HG02981 (cell line): Measurements from ENCODE around the gene OR7G2.

Experiments used
- ATAC-seq: cut with Tn5 transposase; IDR thresholded peaks from one replicate; pipeline ENCODE4 v1.9.1; 2021; ENCODE audit warnings: mild to moderate bottlenecking, moderate library complexity; ENCODE audit not compliant: unreplicated experiment

The OR7G2 gene

DNA sequence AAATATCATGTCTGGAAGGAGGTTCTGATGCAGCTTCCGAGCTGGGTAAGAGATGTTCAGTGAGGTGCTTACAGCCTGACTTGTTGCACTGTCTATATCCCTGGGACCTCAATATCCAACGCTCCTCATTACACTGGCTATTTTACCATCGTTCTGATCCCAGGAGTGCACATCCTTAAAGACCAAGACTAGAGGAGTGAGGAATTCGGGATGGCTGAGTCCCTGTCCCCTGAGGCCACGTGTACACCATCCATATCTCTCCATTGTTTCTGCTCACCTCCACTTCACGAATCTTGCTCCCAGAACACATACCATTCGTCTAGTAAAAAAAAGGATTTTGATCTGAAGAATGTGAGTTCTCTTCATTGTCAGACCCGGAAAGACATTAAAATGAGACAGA, at the start of gene OR7G2:
OR7G2 (minus strand) TSS at position 101 of the 400 bp plus-strand sequence. CDS start 4,232 bp downstream, outside the sequence.
- ATAC-seq = no peak

DNA sequence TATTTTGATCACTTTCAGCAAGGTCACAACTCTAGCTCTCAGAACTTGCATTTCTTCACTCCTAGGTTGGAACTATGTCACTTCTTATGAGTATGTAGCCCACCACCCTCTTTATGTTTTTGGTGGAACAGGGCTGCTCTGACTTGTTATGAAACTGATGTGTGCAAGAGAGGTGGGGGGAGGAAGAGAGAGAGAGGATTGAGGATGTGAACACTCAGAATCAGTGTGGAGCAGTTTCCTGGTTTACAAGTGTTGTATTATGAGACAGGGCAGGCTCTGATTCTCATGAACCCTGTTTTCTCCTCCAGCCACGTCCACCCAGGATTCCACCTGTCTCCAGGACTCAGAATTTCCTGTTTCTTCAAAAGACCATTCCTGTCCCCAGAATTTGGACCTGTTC, 49.0 kb upstream of the OR7G2 start:
- ATAC-seq = no peak

DNA sequence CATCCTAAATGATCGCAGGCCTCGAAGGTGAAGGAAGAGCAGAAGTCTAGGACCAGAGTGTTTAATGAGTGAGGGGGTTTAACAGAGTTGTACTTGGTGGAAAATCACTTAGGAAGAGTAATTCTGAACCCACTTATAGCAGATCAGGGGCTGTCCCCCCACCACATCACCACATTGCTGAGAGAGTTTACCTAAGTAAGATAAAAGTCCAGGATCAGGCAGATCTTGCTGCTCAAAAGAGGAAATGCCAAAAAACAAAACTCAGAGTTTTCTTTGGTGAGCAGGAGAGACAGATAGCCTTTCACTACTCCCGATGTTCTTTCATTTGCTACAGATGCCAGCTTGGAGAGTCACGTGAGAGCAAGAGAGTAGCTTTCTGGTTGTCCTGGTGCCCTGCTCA, 48.3 kb upstream of the OR7G2 start:
- no peak for ATAC-seq

DNA sequence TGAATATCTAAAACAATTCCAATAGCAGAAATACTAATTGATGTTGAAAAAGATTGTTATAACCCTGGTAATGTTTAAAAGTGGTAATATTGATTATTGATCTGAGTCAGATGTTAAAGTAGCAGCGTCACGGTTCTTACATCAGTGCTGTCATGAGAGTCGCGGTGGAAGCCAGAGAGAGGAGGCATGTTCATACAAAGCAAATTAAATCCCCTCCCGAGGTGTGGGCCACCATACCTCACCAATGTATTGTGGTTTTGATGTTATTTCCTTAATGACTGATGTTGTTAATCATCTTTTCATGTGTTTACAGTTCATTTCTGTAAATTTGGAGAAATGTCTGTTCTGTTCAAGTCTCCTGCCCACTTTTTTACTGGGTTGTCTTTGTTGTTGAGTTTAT, 44.1 kb upstream of the OR7G2 start:
- ATAC-seq = no peak

DNA sequence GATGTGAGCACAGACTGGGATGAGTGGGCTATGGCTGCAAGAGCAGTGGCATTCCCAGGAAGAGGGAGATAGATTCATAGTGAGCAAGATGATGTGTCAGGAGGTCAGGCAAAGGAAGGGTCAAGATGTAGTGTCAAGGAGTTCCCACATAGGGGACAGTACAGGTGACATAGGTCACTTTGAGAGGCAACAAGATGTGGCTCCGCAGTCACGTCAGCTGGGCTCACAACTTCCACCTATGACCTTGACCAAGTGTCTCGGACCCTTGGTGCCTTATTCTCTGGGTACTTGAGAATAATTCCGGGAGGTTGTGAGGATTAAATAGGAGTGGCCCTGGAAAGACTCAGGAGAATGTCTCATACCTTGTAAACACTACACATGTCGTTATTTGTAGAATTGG, 43.4 kb upstream of the OR7G2 start:
- ATAC-seq = no peak

DNA sequence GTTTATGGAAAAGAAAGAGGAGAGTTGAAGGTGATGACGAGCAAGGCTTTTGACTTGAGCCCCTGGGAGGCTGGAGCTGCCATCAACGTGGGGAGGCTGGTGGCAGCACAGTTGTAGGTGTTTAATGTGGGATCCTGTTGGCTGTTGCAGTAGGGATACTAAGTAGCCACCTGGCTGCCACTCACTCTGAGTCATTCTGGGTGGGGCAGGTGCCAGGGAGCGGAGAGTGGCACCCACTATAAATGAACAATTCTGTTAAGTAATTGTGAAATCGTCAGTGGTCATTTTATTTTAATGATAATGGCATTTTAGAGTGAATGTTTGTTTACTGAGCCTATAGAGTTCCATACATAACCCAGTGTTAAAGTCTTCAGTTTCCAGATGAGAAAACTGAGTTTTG, 42.7 kb upstream of the OR7G2 start:
- ATAC-seq = no peak

DNA sequence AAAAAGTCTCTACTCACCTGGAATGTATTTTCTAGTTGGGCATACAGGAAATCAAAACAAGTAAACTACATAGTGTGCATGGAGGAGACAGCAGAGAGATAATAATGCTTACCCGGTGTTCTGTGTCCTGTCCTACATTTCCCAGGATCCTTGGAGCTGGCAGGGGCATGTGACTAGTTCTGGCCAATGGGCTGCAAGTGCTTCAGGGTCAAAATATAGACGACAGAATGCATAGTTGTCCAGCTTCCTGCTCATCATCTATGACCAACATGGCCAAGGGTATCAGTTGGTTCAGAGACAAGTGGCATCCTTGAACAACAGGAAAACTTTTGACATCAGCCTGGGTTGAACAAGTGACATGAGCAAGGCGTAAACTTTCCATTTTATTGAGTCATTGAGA, 41.4 kb upstream of the OR7G2 start:
- no peak for ATAC-seq

DNA sequence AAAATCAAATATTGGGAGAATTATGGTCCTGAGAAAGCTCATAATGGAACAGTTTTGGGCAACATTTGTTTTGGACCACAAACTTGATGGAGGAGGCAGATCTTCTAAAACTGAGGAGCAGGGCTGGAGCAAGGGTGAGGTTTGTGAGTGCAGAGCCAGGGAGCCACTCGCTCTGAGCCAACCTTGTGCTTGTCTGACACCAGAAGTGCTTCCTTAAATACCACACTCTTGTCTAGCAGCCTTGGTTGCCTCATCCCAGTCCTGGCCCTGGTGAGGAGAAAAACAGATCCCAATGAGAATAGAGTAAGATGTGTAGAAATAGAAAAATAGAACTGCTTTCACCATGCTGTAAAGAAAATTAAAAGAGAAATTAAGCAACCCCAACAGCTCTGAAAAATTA, 39.6 kb upstream of the OR7G2 start:
- no peak for ATAC-seq

DNA sequence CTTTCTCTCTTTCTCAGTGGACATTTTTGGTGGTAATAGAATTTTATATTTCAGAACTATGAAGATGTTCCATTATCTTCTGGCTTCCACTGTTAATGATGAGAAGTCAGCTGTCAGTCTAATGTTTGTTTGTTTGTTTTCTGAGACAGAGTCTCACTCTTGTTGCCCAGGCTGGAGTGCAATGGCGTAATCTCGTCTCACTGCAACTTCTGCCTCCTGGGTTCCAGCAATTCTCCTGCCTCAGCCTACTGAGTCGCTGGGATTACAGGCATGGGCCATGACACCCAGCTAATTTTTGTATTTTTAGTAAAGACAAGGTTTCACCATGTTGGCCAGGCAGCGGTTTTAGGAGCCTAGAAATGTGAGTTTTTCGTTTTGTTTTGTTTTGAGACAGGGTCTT, 37.6 kb upstream of the OR7G2 start:
- no peak for ATAC-seq

DNA sequence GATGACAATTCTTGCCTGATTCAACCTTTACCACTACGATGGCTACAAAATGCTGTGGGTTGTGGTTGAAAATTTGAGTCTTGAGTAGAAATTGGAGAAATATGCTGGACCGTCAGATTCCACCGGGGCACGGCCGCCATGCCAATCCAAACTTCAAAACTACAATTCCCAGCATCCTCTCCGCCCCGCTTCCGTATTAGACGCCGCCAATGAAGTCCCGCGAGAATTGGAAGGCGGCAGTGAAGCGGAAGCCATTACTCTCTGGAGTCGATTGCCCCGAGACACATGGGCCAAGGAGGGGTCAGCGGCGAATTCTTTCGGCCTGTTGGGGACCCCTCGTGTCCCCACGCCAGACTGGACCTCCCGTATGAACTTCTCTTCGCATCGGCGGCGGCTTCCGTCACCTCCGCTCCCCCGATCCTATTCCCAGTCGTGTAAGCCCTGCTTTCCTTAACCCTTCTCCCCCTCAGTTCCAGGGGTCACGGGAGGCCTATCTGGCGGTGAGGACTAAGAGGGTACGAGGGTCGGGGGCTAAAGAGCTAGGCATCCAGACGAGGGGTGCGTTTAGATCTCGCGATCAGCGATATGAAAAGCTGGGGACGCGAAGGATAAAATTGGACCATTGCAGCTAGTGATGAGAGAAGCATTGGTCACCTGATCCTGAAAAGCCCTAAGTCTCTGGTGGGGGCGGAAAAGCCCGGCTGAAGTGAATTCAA, 33.0 kb upstream of the OR7G2 start, which contains the start of gene ZNF317:
ZNF317 (plus strand) TSS at position 239 of the 716 bp plus-strand sequence. CDS start 15,620 bp downstream, outside the sequence.
- ATAC-seq = peak; percentile 91

DNA sequence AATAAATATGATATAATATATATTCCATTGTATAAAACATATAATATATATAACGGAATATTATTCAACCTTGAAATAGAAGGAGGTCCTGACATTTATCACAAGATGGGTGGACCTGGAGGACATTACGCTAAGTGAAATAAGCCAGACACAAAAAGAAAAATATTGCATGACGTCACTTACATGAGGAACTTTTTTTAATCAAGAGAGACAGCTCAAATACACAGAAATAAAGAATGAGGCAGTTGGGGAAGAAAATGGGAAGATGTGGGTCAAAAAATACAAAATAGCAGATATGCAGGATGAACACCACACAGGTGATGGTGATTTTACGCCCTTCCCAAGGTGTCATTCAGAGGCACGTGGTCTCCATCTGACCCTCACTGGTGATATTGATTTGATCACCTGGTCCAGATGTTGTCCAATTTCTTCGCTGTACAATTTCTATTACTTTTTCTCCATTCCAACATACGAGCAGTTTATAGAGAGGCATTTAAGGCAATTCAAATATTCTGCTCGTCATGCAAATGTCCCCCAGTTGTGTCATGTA, 32.4 kb upstream of the OR7G2 start:
- peak; percentile 18 for ATAC-seq

DNA sequence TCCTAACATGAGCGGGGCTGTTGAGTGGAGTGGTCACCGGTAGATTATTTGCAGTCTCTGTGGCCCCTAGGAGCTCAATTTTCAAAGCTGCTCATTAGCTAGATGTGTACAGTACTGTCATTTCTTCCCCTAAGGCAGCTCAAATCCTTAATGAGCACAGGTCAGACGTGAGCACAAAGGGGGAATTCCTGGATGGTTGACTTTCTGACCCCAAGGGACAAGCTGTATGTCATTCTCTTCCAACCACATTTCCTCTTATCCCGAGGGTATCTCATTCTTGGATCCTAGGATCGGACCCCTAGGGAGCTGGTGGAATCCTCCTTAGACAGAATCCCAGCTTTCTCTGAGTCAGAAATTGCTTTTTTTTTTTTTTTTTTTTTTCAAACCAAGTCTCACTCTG, 25.1 kb upstream of the OR7G2 start:
- ATAC-seq = no peak

DNA sequence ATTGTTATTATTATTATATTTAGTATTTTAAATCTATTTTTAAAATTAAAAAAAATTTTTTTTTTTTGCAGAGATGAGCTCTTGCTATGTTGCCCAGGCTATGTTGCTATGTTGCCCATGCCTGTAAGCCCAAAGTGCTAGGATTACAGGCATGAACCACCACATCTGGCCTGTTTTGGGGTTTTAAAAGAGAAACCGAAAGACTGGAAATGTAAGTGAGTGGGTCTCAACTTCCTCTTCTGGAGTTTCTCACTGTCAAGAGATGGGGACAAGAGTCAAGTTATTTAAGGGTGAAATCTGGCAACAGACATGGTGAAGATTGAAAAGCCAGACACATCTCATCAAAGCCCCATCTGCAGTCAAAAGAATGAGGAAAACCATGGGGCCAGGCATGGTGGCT, 23.7 kb upstream of the OR7G2 start:
- ATAC-seq = no peak

DNA sequence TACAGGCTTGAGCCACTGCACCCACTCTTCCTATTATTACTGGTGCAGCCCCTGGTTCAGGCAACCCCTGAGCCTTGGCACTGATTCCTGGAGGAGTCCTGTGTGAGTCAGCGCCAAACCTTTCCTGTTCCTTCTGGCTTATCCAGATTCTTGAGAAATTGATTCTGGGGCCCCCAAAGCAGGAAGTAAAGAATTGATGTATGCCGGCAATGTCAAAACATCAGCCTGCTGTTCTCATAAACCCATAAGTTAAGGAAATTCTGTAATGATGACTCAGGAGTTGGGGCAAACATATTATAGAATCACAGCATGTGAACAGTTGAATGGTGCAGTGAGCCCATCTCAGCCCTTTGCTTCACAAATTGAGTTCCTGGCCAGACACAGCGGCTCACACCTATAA, 20.9 kb upstream of the OR7G2 start:
- ATAC-seq = no peak

DNA sequence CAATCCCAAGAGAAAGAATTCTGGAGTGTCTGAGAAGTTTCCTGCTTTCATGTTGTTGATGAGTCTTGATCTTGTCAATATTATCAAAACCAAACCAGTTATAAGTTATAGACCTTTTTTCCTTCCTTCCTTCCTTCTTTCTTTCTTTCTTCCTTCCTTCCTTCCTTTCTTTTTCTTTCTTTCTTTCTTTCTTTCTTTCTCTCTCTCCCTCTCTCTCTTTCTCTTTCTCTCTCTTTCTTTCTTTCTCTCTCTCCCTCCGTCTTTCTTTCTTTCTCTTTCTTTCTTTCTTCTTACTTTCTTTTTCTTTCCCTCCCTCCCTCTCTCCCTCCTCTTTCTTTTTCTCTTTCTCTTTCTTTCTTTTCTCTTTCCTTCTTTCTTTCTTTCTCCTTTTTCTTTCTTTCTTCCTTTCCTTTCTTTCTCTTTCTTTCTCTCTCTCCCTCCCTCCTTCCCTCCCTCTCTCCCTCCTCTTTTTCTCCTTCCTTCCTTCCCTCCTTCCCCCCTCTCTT, 19.7 kb upstream of the OR7G2 start, which contains the start of gene OR7G3:
OR7G3 (minus strand) TSS at position 51 of the 506 bp plus-strand sequence; CDS start at position 51, 0 bp downstream.
- no peak for ATAC-seq

DNA sequence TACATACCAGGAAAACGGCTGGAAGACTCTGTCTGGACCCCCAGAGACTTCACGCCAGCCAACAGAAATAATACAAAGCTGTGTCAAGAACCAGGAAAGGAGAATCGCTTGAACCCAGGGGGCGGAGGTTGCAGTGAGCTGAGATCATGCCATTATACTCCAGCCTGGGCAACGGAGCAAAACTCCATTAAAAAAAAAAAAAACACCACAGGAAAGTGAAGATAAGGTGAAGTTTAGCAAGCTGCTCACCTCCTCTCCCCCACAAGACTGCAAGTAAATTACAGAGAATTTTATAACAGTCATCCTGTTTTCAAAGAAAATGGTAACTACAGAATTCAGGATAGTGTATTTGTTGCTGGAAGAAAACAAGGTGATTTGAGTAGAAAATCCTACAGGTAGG, 9.3 kb upstream of the OR7G2 start:
- ATAC-seq = no peak

DNA sequence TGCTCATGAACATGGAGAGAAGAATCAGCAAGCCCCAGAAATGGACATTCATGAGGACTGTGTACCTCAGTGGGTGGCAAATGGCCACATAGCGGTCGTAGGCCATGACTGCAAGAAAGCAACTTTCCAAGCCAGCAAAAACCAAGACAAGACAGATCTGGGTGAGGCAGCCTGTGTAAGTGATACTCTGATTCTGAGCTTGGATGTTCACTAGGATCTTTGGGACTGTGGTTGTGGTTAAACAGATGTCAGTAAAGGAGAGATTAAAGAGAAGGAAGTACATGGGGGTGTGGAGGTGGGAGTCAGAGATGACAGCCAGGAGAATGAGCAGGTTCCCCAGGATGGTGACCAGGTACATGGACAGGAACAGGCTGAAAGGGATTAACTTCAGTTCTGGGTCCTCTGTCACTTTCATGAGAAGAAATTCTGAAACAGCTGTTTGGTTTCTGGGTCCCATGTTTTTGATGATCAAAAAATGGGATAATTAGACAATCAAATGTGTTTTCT, 8.1 kb upstream of the OR7G2 start, which contains the start of gene OR7G1:
OR7G1 (minus strand) TSS at position 457 of the 507 bp plus-strand sequence; CDS start at position 457, 0 bp downstream.
- no peak for ATAC-seq

DNA sequence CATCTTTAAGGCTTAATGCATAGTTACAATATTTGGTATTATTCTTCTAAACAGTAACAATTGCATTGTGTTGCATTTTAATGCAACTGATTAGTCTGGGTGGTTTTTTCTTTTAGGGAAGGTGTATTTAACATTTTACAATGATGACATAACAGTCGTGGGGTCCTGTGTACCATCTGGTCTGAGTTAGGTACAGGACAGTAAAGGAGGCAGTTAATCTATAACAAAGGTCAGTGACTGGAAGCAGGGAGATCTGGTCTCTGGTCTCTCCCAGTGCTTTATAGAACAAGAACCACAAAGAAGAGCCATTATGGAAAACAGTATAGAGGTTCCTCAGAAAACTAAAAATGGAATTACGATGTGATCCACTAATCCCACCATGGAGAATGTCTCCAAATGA, 2.7 kb upstream of the OR7G2 start:
- no peak for ATAC-seq

DNA sequence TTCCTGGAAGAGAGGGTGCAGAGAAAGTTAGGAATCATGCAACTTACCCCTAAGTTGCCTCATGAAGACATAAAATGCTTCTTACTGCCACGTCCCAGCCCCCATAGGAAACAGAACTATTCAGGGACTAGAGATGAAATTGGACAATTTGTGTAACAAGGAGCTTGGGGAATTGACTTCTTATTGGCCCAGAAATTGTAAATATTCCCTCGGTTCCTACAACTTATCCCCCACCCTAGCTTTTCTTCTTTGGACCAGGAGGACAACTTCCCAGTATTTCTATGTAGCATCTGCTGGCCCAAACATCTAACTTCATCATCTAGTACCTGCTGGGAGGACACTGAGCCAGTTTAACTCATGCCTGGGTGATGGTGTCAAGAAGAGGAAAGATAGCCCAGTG, 20.5 kb downstream of the OR7G2 start, which contains the start of gene OR1M1:
OR1M1 (plus strand) TSS at position 301 of the 400 bp plus-strand sequence. CDS start 6,184 bp downstream, outside the sequence.
- no peak for ATAC-seq

DNA sequence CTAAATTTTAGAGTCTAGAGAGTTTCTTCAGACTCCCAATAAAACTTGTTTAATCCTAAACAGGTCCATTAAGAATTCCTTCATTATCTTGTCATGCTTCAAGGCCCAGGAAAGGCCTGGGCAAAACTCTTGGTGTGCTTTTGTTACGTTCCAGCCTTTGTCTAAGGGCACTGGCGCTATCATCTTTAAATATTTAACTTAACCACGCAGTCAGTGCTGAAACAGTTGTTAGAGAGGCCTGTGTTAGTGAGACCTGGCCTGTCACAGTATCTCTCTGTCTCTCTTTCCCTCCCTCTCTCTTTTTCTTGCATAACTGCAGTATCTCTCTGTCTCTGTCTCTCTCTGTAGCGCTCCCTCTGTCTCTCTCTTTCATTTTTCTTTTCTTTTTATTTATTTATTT, 28.6 kb downstream of the OR7G2 start:
- ATAC-seq = no peak

DNA sequence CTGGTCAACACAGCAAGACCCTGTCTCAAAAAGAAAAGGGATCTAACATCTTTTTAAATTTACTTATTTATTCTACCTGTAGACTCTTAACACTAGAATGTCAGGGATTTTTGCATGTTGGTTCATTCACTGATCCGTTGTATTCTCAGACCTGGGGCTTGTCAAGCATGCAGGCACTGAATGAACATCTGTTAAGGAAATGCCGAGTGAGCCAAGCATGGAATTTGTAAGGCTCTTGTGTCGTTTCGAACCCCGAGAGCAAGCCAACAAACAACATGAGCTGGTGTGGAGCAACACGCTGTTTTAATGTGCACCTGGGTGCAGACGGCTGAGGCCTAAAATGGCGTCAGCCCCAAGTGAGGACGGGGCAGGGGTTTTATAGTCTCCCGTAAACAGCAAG, 30.4 kb downstream of the OR7G2 start:
- no peak for ATAC-seq
